SK-N-SH treated with all-trans-retinoic acid at 6 μM for 48 hours (cell line): Measurements from ENCODE around the gene KRT81.

Source experiments
- ARNTL ChIP-seq: fragments of 450-650 bp; formaldehyde crosslinking; IDR thresholded peaks from 2 replicates; pipeline ENCODE4 v1.5.0; 2020; ENCODE audit warnings: low read depth, mild to moderate bottlenecking, moderate library complexity, borderline replicate concordance
- BACH2 ChIP-seq: fragments of 250-450 bp; sonication (Bioruptor Pico); IDR thresholded peaks from 2 replicates; pipeline ENCODE4 v1.9.0; 2021; ENCODE audit warnings: mild to moderate bottlenecking, borderline replicate concordance
- GLIS3 ChIP-seq: fragments of 250-450 bp; sonication (Bioruptor Pico); IDR thresholded peaks from 2 replicates; pipeline ENCODE4 v1.5.0; 2020; ENCODE audit warnings: mild to moderate bottlenecking, moderate library complexity
- OSR1 ChIP-seq: fragments of 250-450 bp; sonication (Bioruptor Pico); IDR thresholded peaks from 2 replicates; pipeline ENCODE4 v1.8.0; 2022; ENCODE audit warnings: moderate library complexity, mild to moderate bottlenecking, inconsistent platforms
- TF ChIP-seq, protein P1 (sequence below): fragments of 250-450 bp; sonication (Bioruptor Pico); IDR thresholded peaks from 2 replicates; pipeline ENCODE4 v1.8.0; 2020; ENCODE audit warnings: mild to moderate bottlenecking, moderate library complexity, borderline replicate concordance

DNA sequence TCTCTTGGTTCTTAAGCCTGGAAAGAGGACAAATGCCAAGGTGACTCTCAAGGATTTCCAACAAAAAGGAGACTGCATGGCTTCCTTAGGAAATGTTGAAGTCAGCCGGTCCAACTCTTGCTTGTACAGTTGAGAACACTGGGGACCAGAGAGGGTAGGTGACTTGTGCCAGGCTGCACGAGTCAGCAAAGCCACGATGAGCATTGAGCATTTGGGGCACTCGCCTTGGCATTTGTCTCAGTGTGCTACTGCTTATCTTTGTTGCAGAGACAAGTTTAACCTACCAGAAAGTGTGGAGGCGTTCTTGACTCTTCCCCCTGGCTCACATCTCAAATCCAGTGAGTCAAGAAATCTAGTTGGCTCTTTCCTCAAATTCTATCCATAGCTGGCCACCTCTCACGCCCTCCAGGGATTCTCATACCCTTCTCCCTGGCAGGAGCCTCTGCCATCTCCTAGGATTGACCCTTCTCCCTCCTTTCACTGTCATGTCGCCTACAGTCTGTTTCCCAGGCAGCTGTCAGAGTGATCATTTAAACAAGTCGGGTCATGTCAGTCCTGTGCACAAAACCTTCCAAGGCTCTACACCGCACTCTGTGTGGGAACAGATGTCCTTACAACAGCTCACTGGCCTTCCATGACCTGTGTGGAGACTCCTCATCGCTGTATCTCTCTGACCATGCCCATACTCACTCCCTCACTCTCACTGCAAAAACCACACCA lies 47.1 kb upstream of the KRT81 start:
- TF ChIP-seq, protein P1, sequence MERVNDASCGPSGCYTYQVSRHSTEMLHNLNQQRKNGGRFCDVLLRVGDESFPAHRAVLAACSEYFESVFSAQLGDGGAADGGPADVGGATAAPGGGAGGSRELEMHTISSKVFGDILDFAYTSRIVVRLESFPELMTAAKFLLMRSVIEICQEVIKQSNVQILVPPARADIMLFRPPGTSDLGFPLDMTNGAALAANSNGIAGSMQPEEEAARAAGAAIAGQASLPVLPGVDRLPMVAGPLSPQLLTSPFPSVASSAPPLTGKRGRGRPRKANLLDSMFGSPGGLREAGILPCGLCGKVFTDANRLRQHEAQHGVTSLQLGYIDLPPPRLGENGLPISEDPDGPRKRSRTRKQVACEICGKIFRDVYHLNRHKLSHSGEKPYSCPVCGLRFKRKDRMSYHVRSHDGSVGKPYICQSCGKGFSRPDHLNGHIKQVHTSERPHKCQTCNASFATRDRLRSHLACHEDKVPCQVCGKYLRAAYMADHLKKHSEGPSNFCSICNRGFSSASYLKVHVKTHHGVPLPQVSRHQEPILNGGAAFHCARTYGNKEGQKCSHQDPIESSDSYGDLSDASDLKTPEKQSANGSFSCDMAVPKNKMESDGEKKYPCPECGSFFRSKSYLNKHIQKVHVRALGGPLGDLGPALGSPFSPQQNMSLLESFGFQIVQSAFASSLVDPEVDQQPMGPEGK (CRISPR knock-in tag), result no peak
- TF ChIP-seq BACH2 (no peak), ARNTL (CRISPR knock-in tag) (no peak), OSR1 (CRISPR knock-in tag) (no peak), GLIS3 (no peak)
